Measurements from ENCODE around the gene RACK1. TPM values are rescaled to one million over a fixed set of nuclear protein-coding genes. Genes with fewer than 3 reads are reported as not detected.

RACK1 gene
- total and polyA plus RNA-seq, 9 donors: 3,139 to 4,768 (median 3,466) TPM

DNA sequence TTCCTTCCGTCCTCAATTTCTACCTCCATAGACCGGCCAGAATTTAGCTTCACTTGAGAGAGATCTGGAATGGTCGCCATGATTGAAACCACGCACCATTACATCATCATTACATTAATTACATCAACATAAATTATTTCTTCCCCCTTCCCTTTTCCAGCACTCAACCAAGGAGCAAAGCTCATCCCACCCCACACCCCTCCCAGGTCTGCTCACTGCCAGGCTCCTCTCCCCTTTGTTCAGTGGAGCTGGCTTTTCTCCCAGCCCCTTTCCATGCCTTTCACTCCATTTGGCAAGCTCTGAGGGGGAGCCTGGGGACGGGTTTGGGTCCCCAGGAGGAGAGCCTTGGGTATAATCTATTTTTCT, 8.4 kb downstream of the RACK1 start:
- Histone ChIP-seq H3K36me3 (ENCODE audit: control insufficient read depth, insufficient read depth, low read length) (peaks cover 97% of the 10 kb centered on the region), H3K27ac (ENCODE audit: low read length) (peak overlapping the region; percentile 3), H3K9me3 (replicated peaks; ENCODE audit: control insufficient read depth, low read depth, low read length) (no peaks in the 10 kb centered on the region), H3K4me1 (ENCODE audit: control insufficient read depth, insufficient read depth, low read length) (peaks cover 13% of the 10 kb centered on the region), H3K27me3 (ENCODE audit: control insufficient read depth, insufficient read depth, low read length) (no peaks in the 10 kb centered on the region), H3K4me3 (ENCODE audit: low read length) (no peak overlapping the region)
- DNase-seq: no peak
- WGBS (ENCODE audit: insufficient coverage): 46% methylated on average over 3 of the region's 5 CpGs

DNA sequence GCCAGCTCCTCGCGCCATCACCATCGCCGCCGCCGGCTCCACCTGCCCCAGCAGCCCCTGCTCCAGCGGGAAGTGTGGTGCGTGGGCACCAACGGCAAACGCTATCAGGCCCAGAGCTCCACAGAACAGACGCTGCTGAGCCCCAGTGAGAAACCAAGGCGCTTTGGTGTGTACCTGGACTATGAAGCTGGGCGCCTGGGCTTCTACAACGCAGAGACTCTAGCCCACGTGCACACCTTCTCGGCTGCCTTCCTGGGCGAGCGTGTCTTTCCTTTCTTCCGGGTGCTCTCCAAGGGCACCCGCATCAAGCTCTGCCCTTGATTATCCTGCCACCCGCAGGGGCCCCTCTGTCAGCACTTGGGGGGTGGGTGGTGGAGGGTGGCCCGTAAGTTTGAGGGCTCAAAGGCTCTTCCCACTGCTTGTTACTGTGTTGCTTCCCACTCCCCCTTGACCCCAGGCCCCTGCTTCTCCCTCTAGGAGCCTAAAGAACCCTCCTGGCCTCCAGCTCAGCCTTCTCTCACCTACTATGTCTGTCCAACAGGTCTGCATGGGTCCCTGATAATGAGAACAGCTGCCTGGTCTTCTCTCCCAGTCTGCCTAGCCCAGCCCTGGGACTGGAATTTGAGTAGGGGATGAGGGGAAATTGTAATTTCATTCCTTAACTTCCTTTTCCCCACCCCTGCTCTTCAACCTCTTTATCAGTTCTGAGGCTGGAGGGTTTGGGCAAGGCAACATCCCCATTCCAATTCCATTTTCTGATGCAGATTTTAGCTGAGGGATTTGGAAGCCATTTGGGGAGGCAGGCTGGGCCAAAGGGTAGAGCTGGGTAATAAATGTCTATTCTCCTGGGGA, 9.0 kb downstream of the RACK1 start:
- H3K27me3 ChIP-seq (ENCODE audit: control insufficient read depth, insufficient read depth, low read length): no peaks in the 10 kb centered on the region
- no peaks in the 10 kb centered on the region for H3K9me3 ChIP-seq (replicated peaks; ENCODE audit: control insufficient read depth, low read depth, low read length)
- peaks cover 13% of the 10 kb centered on the region for H3K4me1 ChIP-seq (ENCODE audit: control insufficient read depth, insufficient read depth, low read length)
- WGBS (ENCODE audit: insufficient coverage): 88% methylated on average over 17 of the region's 22 CpGs
- peak overlapping the region; percentile 3 for H3K27ac ChIP-seq (ENCODE audit: low read length)
- H3K4me3 ChIP-seq (ENCODE audit: low read length): no peak overlapping the region
- peaks cover 92% of the 10 kb centered on the region for H3K36me3 ChIP-seq (ENCODE audit: control insufficient read depth, insufficient read depth, low read length)
- no peak for DNase-seq

DNA sequence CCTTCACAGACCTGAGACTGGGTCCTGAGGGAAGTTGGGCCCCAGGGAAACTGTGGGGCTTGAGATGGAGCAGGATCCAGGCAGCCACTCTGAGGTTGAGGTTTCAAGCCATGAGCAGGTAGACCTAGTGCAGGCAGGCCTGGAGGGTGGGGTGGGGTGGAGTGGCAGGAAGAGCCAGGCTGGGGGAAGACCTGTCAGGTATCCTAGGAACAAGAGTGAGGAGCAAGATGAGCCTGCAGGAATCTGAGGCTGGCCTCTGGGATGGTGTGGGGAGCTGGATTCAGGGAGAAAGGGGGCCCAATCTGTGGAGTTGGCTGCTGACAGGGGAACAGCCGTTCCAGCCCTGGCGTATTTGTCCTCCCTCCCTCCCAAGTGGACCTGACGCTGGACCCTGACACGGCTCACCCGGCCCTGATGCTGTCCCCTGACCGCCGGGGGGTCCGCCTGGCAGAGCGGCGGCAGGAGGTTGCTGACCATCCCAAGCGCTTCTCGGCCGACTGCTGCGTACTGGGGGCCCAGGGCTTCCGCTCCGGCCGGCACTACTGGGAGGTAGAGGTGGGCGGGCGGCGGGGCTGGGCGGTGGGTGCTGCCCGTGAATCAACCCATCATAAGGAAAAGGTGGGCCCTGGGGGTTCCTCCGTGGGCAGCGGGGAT, 9.8 kb downstream of the RACK1 start:
- WGBS (ENCODE audit: insufficient coverage): 88% methylated on average over 22 of the region's 24 CpGs
- Histone ChIP-seq H3K4me3 (ENCODE audit: low read length) (no peak overlapping the region), H3K9me3 (replicated peaks; ENCODE audit: control insufficient read depth, low read depth, low read length) (no peaks in the 10 kb centered on the region), H3K27ac (ENCODE audit: low read length) (no peak overlapping the region), H3K4me1 (ENCODE audit: control insufficient read depth, insufficient read depth, low read length) (peaks cover 13% of the 10 kb centered on the region), H3K27me3 (ENCODE audit: control insufficient read depth, insufficient read depth, low read length) (no peaks in the 10 kb centered on the region), H3K36me3 (ENCODE audit: control insufficient read depth, insufficient read depth, low read length) (peaks cover 92% of the 10 kb centered on the region)
- DNase-seq: no peak

DNA sequence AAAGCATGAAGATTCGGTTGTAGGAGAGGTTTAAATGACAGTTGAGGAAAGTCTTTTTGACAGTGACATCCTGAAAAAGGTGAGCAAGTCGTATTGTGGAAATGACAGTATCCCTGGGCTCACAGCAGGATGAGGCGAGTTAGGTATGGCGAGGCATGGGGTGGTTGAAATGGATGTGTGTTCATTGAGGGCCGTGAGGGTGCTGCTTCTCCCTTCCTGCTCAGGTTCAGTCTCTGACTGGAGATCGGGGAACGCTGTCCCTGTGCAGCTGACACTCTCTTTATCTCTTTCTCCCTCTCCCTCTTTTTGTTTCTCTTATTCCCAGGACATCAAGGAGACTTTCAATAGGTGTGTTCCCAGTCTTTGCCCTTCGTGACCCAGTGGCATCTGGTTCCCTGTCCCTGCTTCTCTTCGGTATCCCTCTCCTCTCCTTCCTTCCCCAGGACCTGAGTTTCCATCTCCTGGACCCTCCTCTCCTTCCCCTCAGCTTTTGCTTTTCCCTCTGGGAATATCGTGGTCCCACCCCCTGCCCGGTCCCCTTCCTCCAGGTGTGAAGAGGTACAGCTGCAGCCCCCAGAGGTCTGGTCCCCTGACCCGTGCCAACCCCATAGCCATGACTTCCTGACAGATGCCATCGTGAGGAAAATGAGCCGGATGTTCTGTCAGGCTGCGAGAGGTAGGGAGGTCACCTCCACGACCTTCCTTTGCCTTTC, 10.5 kb downstream of the RACK1 start:
- Histone ChIP-seq H3K4me1 (ENCODE audit: control insufficient read depth, insufficient read depth, low read length) (peaks cover 13% of the 10 kb centered on the region), H3K4me3 (ENCODE audit: low read length) (no peak overlapping the region), H3K27ac (ENCODE audit: low read length) (no peak overlapping the region), H3K27me3 (ENCODE audit: control insufficient read depth, insufficient read depth, low read length) (no peaks in the 10 kb centered on the region), H3K36me3 (ENCODE audit: control insufficient read depth, insufficient read depth, low read length) (peaks cover 88% of the 10 kb centered on the region), H3K9me3 (replicated peaks; ENCODE audit: control insufficient read depth, low read depth, low read length) (no peaks in the 10 kb centered on the region)
- 82% methylated on average over 8 of the region's 16 CpGs for WGBS (ENCODE audit: insufficient coverage)
- DNase-seq: no peak

DNA sequence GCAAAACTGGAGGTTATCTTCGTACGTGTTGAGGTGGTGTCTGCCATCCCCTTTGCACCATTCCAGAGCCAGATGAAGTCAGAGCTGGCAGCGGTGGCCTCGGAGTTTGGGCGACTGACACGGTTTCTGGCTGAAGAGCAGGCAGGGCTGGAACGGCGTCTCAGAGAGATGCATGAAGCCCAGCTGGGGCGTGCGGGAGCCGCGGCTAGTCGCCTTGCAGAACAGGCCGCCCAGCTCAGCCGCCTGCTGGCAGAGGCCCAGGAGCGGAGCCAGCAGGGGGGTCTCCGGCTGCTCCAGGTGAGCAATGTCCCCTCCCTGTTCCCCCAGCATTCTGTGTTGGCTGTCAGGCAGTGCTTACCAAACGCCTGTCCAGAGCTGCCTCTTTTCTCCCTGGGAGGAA, 11.1 kb downstream of the RACK1 start:
- WGBS (ENCODE audit: insufficient coverage): 83% methylated on average over 17 of the region's 18 CpGs
- no peaks in the 10 kb centered on the region for H3K9me3 ChIP-seq (replicated peaks; ENCODE audit: control insufficient read depth, low read depth, low read length)
- H3K4me1 ChIP-seq (ENCODE audit: control insufficient read depth, insufficient read depth, low read length): peaks cover 13% of the 10 kb centered on the region
- peaks cover 88% of the 10 kb centered on the region for H3K36me3 ChIP-seq (ENCODE audit: control insufficient read depth, insufficient read depth, low read length)
- DNase-seq: no peak
- H3K27me3 ChIP-seq (ENCODE audit: control insufficient read depth, insufficient read depth, low read length): no peaks in the 10 kb centered on the region
- H3K27ac ChIP-seq (ENCODE audit: low read length): no peak overlapping the region
- no peak overlapping the region for H3K4me3 ChIP-seq (ENCODE audit: low read length)

DNA sequence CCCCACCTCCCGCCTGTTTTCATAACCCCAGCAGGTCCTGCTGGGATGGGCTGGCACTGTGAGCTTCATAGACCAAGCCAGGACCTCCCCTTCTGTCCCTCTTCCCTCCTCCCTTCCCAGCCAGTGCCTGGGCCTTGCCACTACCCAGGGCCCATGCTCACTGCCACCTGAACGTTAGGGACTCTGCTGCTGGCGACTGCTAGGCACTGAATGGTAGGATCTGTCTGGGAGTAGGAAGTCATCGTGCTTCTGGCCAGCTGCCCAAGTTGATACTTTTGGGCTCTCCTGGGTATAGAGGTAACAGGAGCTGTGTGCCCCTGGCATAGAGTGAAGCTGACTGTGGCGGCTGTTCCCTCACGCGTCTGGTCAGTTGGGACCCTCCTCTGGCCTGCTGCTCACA, 12.3 kb downstream of the RACK1 start:
- DNase-seq: no peak
- Histone ChIP-seq H3K4me1 (ENCODE audit: control insufficient read depth, insufficient read depth, low read length) (peaks cover 13% of the 10 kb centered on the region), H3K27me3 (ENCODE audit: control insufficient read depth, insufficient read depth, low read length) (no peaks in the 10 kb centered on the region), H3K27ac (ENCODE audit: low read length) (no peak overlapping the region), H3K36me3 (ENCODE audit: control insufficient read depth, insufficient read depth, low read length) (peaks cover 79% of the 10 kb centered on the region), H3K9me3 (replicated peaks; ENCODE audit: control insufficient read depth, low read depth, low read length) (no peaks in the 10 kb centered on the region), H3K4me3 (ENCODE audit: low read length) (no peak overlapping the region)
- 83% methylated on average over 5 of the region's 7 CpGs for WGBS (ENCODE audit: insufficient coverage)

DNA sequence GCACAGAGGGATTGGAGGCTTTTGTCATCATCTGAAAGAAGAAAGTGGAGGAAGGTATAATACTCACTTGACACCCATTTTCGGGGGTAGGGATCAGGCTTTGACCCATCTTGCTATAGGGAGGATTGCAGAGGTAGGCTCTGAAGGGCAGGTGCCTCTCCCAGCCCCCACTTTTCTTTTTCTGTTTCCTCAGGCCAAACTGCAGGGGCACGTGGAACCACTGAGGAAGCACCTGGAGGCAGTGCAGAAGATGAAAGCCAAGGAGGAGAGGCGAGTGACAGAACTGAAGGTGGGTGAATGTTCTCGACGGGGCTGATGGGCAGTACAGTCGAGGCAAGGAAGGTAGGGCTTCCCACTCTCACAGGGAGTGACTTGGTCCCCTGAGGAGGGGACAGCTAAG, 13.2 kb downstream of the RACK1 start:
- WGBS (ENCODE audit: insufficient coverage): 100% methylated on average over 1 of the region's 6 CpGs
- Histone ChIP-seq H3K9me3 (replicated peaks; ENCODE audit: control insufficient read depth, low read depth, low read length) (no peaks in the 10 kb centered on the region), H3K4me1 (ENCODE audit: control insufficient read depth, insufficient read depth, low read length) (peaks cover 7% of the 10 kb centered on the region), H3K36me3 (ENCODE audit: control insufficient read depth, insufficient read depth, low read length) (peaks cover 71% of the 10 kb centered on the region), H3K27me3 (ENCODE audit: control insufficient read depth, insufficient read depth, low read length) (no peaks in the 10 kb centered on the region), H3K27ac (ENCODE audit: low read length) (no peak overlapping the region), H3K4me3 (ENCODE audit: low read length) (no peak overlapping the region)
- DNase-seq: no peak

DNA sequence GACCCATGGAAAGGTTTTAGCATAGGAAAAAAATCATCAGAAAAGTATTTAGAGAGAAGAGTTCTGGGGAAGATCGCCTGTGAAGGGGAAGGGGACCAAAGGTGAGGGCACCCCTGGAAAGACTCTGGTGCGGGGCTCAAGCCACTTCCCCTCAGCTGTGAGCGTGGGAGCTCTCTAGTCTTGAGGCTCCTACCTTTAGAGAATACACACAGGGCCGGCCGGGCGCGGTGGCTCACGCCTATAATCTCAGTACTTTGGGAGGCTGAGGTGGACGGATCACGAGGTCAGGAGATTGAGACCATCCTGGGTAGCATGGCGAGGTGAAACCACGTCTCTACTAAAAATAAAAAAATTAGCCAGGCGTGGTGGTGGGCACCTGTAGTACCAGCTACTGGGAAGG, 13.7 kb downstream of the RACK1 start:
- H3K4me1 ChIP-seq (ENCODE audit: control insufficient read depth, insufficient read depth, low read length): peaks cover 3% of the 10 kb centered on the region
- no peak overlapping the region for H3K27ac ChIP-seq (ENCODE audit: low read length)
- DNase-seq: no peak
- peaks cover 65% of the 10 kb centered on the region for H3K36me3 ChIP-seq (ENCODE audit: control insufficient read depth, insufficient read depth, low read length)
- 82% methylated on average over 10 of the region's 13 CpGs for WGBS (ENCODE audit: insufficient coverage)
- H3K4me3 ChIP-seq (ENCODE audit: low read length): no peak overlapping the region
- H3K27me3 ChIP-seq (ENCODE audit: control insufficient read depth, insufficient read depth, low read length): no peaks in the 10 kb centered on the region
- H3K9me3 ChIP-seq (replicated peaks; ENCODE audit: control insufficient read depth, low read depth, low read length): no peaks in the 10 kb centered on the region

DNA sequence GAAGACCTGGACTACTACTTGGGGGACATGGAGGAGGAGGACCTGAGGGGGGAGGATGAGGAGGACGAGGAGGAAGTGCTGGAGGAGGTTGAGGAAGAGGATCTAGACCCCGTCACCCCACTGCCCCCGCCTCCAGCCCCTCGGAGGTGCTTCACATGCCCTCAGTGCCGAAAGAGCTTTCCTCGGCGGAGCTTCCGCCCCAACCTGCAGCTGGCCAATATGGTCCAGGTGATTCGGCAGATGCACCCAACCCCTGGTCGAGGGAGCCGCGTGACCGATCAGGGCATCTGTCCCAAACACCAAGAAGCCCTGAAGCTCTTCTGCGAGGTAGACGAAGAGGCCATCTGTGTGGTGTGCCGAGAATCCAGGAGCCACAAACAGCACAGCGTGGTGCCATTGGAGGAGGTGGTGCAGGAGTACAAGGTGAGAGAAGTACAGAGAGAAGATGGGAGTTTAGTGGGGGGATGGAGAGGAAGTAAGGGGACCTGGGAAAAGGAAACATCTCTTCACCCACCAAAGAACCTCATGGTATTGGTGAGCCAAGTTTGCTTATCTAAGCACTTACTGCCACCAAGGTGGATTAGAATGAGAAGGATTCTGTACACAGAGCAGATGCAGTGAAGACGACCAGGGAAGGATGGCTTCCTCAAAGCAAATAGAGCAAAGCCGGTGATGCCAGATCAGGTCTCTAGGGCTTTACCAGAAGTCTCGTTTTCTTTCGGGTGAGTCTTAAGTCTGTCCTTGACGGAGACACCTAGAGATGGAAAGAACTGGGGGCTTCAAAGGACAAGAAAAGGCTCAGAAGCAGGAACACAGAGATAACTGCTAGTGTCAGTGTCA, 19.1 kb downstream of the RACK1 start:
- Histone ChIP-seq H3K27me3 (ENCODE audit: control insufficient read depth, insufficient read depth, low read length) (peaks cover 3% of the 10 kb centered on the region), H3K4me3 (ENCODE audit: low read length) (peak overlapping the region; percentile 92), H3K36me3 (ENCODE audit: control insufficient read depth, insufficient read depth, low read length) (peaks cover 20% of the 10 kb centered on the region), H3K4me1 (ENCODE audit: control insufficient read depth, insufficient read depth, low read length) (peaks cover 17% of the 10 kb centered on the region), H3K27ac (ENCODE audit: low read length) (peak overlapping the region; percentile 99), H3K9me3 (replicated peaks; ENCODE audit: control insufficient read depth, low read depth, low read length) (no peaks in the 10 kb centered on the region)
- 84% methylated on average over 17 of the region's 22 CpGs for WGBS (ENCODE audit: insufficient coverage)
- no peak for DNase-seq

Data from muscle of leg (tissue), 11 donors.